ENCODE results near the gene ITGAL. TPM values are rescaled to one million over a fixed set of nuclear protein-coding genes. Genes with fewer than 3 reads are reported as not detected.
A peak's percentile ranks its signal among the peaks of the same experiment; 100 is the strongest.

The ITGAL gene
- total RNA-seq, 4 donors from 2014 or later: 1.5 to 20.2 (median 6.3) TPM

- ATAC-seq (ENCODE audit: low FRiP score) (no peak), DNase-seq (ENCODE audit: low spot score) (no peak)
- TF ChIP-seq CTCF (IDR thresholded peaks at IDR 0.05): no peak
Measured at GRCh38 chr16:30553393-30553899, 80.9 kb downstream of the ITGAL start.

- TF ChIP-seq CTCF (IDR thresholded peaks at IDR 0.05): no peak
- DNase-seq (ENCODE audit: low spot score) (no peak), ATAC-seq (ENCODE audit: low FRiP score) (no peak)
Measured at GRCh38 chr16:30554557-30555314, 82.2 kb downstream of the ITGAL start.

GRCh38 chr16:30555315-30556124 is 83.0 kb downstream of the ITGAL start:
- DNase-seq (ENCODE audit: low spot score): no peak
- TF ChIP-seq CTCF (IDR thresholded peaks at IDR 0.05): no peak
- ATAC-seq (ENCODE audit: low FRiP score): no peak

GRCh38 chr16:30556125-30556473 is 83.6 kb downstream of the ITGAL start:
- TF ChIP-seq CTCF (IDR thresholded peaks at IDR 0.05): no peak
- ATAC-seq (ENCODE audit: low FRiP score): no peak
- DNase-seq (ENCODE audit: low spot score): no peak

GRCh38 chr16:30557707-30557956 is 85.1 kb downstream of the ITGAL start:
- ATAC-seq (ENCODE audit: low FRiP score) (no peak), DNase-seq (ENCODE audit: low spot score) (no peak)
- no peak for TF ChIP-seq CTCF (IDR thresholded peaks at IDR 0.05)

- DNase-seq (ENCODE audit: low spot score): peak; percentile 92
- peak; percentile 99 for ATAC-seq (ENCODE audit: low FRiP score)
- TF ChIP-seq CTCF (IDR thresholded peaks at IDR 0.05): no peak
Measured at GRCh38 chr16:30557957-30558788, 85.6 kb downstream of the ITGAL start, which contains the start of gene ZNF764. Gene ZNF764 (minus strand): TSS chr16:30558374. CDS start chr16:30558182, 192 bp downstream.
